Astrocyte (in vitro differentiated cells and primary cell): Measurements from ENCODE around the gene NCK2. TPM values are rescaled to one million over a fixed set of nuclear protein-coding genes. Genes with fewer than 3 reads are reported as not detected.

Experiments
- DNase-seq: peaks from one replicate; pipeline ENCODE4 v3.0.0-alpha.2; 2010; ENCODE audit warnings: low read depth
- FAIRE-seq: peaks from 2 replicates; lab custom pipeline; 2011; peaks lifted over from hg19 to GRCh38; lab: Jason Lieb, UNC
- H2AFZ ChIP-seq: 2 replicates; pipeline ENCODE4 v1.6.0; 2012; ENCODE audit warnings: low read depth, low read length, inconsistent platforms
- H3K27ac ChIP-seq: 2 replicates; pipeline ENCODE4 v1.5.1; 2011; ENCODE audit warnings: low read depth, low read length, inconsistent platforms
- H3K27me3 ChIP-seq: 2 replicates; pipeline ENCODE4 v1.6.0; 2011; ENCODE audit warnings: low read length, inconsistent platforms; ENCODE audit not compliant: insufficient read depth
- H3K36me3 ChIP-seq: 2 replicates; pipeline ENCODE4 v1.5.1; 2011; ENCODE audit warnings: low read length, inconsistent platforms; ENCODE audit not compliant: insufficient read depth
- H3K4me1 ChIP-seq: 2 replicates; pipeline ENCODE4 v1.5.1; 2011; ENCODE audit warnings: low read length, inconsistent platforms; ENCODE audit not compliant: insufficient read depth
- H3K4me2 ChIP-seq: 2 replicates; pipeline ENCODE4 v1.6.0; 2012; ENCODE audit warnings: low read length, inconsistent platforms
- H3K4me3 ChIP-seq: 2 replicates; pipeline ENCODE4 v1.5.1; 2011; ENCODE audit warnings: low read depth, mild to moderate bottlenecking, low read length, inconsistent platforms; ENCODE audit not compliant: insufficient read depth
- H3K79me2 ChIP-seq: 2 replicates; pipeline ENCODE4 v1.6.0; 2012; ENCODE audit warnings: mild to moderate bottlenecking, low read length, inconsistent platforms; ENCODE audit not compliant: insufficient read depth
- H3K9ac ChIP-seq: 2 replicates; pipeline ENCODE4 v1.6.0; 2012; ENCODE audit warnings: mild to moderate bottlenecking, low read length, inconsistent platforms
- H3K9me3 ChIP-seq: 2 replicates; pipeline ENCODE4 v1.5.1; 2012; ENCODE audit warnings: low read depth, mild to moderate bottlenecking, low read length, inconsistent platforms; ENCODE audit not compliant: insufficient read depth
- H4K20me1 ChIP-seq: 2 replicates; pipeline ENCODE4 v1.6.0; 2012; ENCODE audit warnings: low read length, inconsistent platforms; ENCODE audit not compliant: insufficient read depth
- H3K27ac Mint-ChIP-seq: one replicate; pipeline ENCODE4 v1.8.0; 2021; ENCODE audit warnings: mild to moderate bottlenecking, mixed read lengths; ENCODE audit not compliant: unreplicated experiment
- H3K27me3 Mint-ChIP-seq: one replicate; pipeline ENCODE4 v1.8.0; 2021; ENCODE audit warnings: low read depth, mixed read lengths; ENCODE audit not compliant: unreplicated experiment
- H3K36me3 Mint-ChIP-seq: one replicate; pipeline ENCODE4 v1.8.0; 2021; ENCODE audit warnings: low read depth, mixed read lengths; ENCODE audit not compliant: unreplicated experiment
- H3K4me1 Mint-ChIP-seq: one replicate; pipeline ENCODE4 v1.8.0; 2021; ENCODE audit warnings: low read depth, mixed read lengths; ENCODE audit not compliant: unreplicated experiment
- H3K4me3 Mint-ChIP-seq: one replicate; pipeline ENCODE4 v1.8.0; 2021; ENCODE audit warnings: mild to moderate bottlenecking, moderate library complexity, mixed read lengths; ENCODE audit not compliant: unreplicated experiment
- H3K9me3 Mint-ChIP-seq: one replicate; pipeline ENCODE4 v1.8.0; 2021; ENCODE audit warnings: mild to moderate bottlenecking, mixed read lengths; ENCODE audit not compliant: unreplicated experiment
- CTCF ChIP-seq: IDR thresholded peaks from 2 replicates; pipeline ENCODE4 v1.5.1; 2011; ENCODE audit warnings: low read depth, mild to moderate bottlenecking, inconsistent platforms, low read length, moderate library complexity; ENCODE audit not compliant: insufficient read depth
- EZH2 ChIP-seq: IDR thresholded peaks from 2 replicates; pipeline ENCODE4 v1.6.1; 2012; ENCODE audit warnings: mild to moderate bottlenecking, low read length, inconsistent platforms; ENCODE audit not compliant: insufficient read depth
- total RNA-seq: library from RNA; stranded (reverse); gene quantifications from 2 replicates; pipeline ENCODE4 v1.2.1, GENCODE V29; 2021

Gene NCK2
- total RNA-seq, 1 donor from 2014 or later: 61.6 TPM

- peaks cover 49% of the 10 kb centered on the region for H3K4me1 Mint-ChIP-seq
- H3K27ac ChIP-seq: no peak overlapping the region
- H3K9me3 Mint-ChIP-seq: peaks cover 4% of the 10 kb centered on the region
- no peak overlapping the region for H3K4me3 ChIP-seq
- H3K36me3 ChIP-seq: no peaks in the 10 kb centered on the region
- FAIRE-seq (no peak), DNase-seq (no peak)
- no peak overlapping the region for H2AFZ ChIP-seq
- no peaks in the 10 kb centered on the region for H3K27me3 Mint-ChIP-seq
- TF ChIP-seq EZH2 (no peak), CTCF (no peak)
- H3K9me3 ChIP-seq: no peaks in the 10 kb centered on the region
- H3K27ac Mint-ChIP-seq: peak overlapping the region; percentile 21
- H3K4me2 ChIP-seq: no peak overlapping the region
- H3K36me3 Mint-ChIP-seq: peaks cover 9% of the 10 kb centered on the region
- H3K27me3 ChIP-seq: no peaks in the 10 kb centered on the region
- no peak overlapping the region for H3K9ac ChIP-seq
- peaks cover 87% of the 10 kb centered on the region for H4K20me1 ChIP-seq
- H3K4me1 ChIP-seq: peaks cover 37% of the 10 kb centered on the region
- no peak overlapping the region for H3K4me3 Mint-ChIP-seq
- H3K79me2 ChIP-seq: peaks cover 100% of the 10 kb centered on the region
Observed at GRCh38 chr2:105750735-105751134, 6.0 kb downstream of the NCK2 start.

- FAIRE-seq: no peak
- Histone ChIP-seq H3K79me2 (peaks cover 100% of the 10 kb centered on the region), H3K4me1 (peaks cover 32% of the 10 kb centered on the region), H4K20me1 (peaks cover 87% of the 10 kb centered on the region), H3K9me3 (no peaks in the 10 kb centered on the region), H3K27me3 (no peaks in the 10 kb centered on the region), H3K9ac (no peak overlapping the region), H3K36me3 (no peaks in the 10 kb centered on the region), H3K27ac (no peak overlapping the region), H3K4me3 (no peak overlapping the region), H3K4me2 (no peak overlapping the region), H2AFZ (no peak overlapping the region)
- Mint-ChIP-seq H3K4me1 (peaks cover 53% of the 10 kb centered on the region), H3K9me3 (peaks cover 4% of the 10 kb centered on the region), H3K4me3 (no peak overlapping the region), H3K36me3 (peaks cover 9% of the 10 kb centered on the region), H3K27me3 (no peaks in the 10 kb centered on the region), H3K27ac (no peak overlapping the region)
- DNase-seq: no peak
- TF ChIP-seq EZH2: no peak
- TF ChIP-seq CTCF: no peak
Observed at GRCh38 chr2:105751272-105751671, 6.6 kb downstream of the NCK2 start.

- Mint-ChIP-seq H3K9me3 (peaks cover 4% of the 10 kb centered on the region), H3K4me1 (peaks cover 46% of the 10 kb centered on the region), H3K4me3 (no peak overlapping the region), H3K36me3 (peaks cover 11% of the 10 kb centered on the region), H3K27me3 (no peaks in the 10 kb centered on the region), H3K27ac (no peak overlapping the region)
- no peak for TF ChIP-seq EZH2
- TF ChIP-seq CTCF: no peak
- Histone ChIP-seq H2AFZ (no peak overlapping the region), H3K79me2 (peaks cover 98% of the 10 kb centered on the region), H3K27me3 (no peaks in the 10 kb centered on the region), H3K36me3 (no peaks in the 10 kb centered on the region), H3K27ac (no peak overlapping the region), H3K4me3 (no peak overlapping the region), H4K20me1 (peaks cover 87% of the 10 kb centered on the region), H3K4me2 (no peak overlapping the region), H3K4me1 (peaks cover 23% of the 10 kb centered on the region), H3K9me3 (no peaks in the 10 kb centered on the region), H3K9ac (no peak overlapping the region)
- no peak for DNase-seq
- no peak for FAIRE-seq
Observed at GRCh38 chr2:105752691-105753358, 8.1 kb downstream of the NCK2 start.
